Measurements from ENCODE around the gene NME8.
"Not testable (repeated sequence)": the region's sequence is repeated elsewhere in the genome, so short reads cannot be mapped to it uniquely, and the experiment has no call there.

The NME8 gene
- 0 reads per million in 2 donors for total RNA-seq

- DNase-seq: no peak
These were observed at the start of gene NME8 for GRCh38 chr7:37848297-37848696. Gene NME8, plus strand, starts transcription at chr7:37848597. Its CDS starts 1,670 bp downstream, at chr7:37850267.

- no peak for DNase-seq
These were observed 42.2 kb upstream of the NME8 start for GRCh38 chr7:37806152-37806551.

- not testable (repeated sequence) for DNase-seq
These were observed 36.2 kb upstream of the NME8 start for GRCh38 chr7:37812161-37812580.

- DNase-seq: no peak
These were observed 32.6 kb upstream of the NME8 start for GRCh38 chr7:37815671-37816371.

- no peak for DNase-seq
These were observed 31.3 kb upstream of the NME8 start for GRCh38 chr7:37816922-37817590.

GRCh38 chr7:37817591-37817960, 30.8 kb upstream of the NME8 start:
- no peak for DNase-seq

- no peak for DNase-seq
These were observed 30.2 kb upstream of the NME8 start for GRCh38 chr7:37817996-37818720.

- no peak for DNase-seq
These were observed 27.5 kb upstream of the NME8 start for GRCh38 chr7:37820708-37821468.

- no peak for DNase-seq
These were observed 25.5 kb upstream of the NME8 start for GRCh38 chr7:37822946-37823345.

GRCh38 chr7:37823557-37823956, 24.8 kb upstream of the NME8 start:
- DNase-seq: no peak

GRCh38 chr7:37825038-37825437, 23.4 kb upstream of the NME8 start:
- DNase-seq: no peak

- DNase-seq: no peak
These were observed 21.6 kb upstream of the NME8 start for GRCh38 chr7:37826825-37827224.

GRCh38 chr7:37831244-37831643, 17.2 kb upstream of the NME8 start:
- DNase-seq: no peak

- DNase-seq: no peak
These were observed 16.2 kb upstream of the NME8 start for GRCh38 chr7:37832194-37832593.

GRCh38 chr7:37833107-37833817, 15.1 kb upstream of the NME8 start:
- peak; percentile 11 for DNase-seq

GRCh38 chr7:37833818-37834146, 14.6 kb upstream of the NME8 start:
- DNase-seq: no peak

GRCh38 chr7:37853468-37853867, 5.1 kb downstream of the NME8 start:
- no peak for DNase-seq

- DNase-seq: no peak
These were observed 33.7 kb downstream of the NME8 start for GRCh38 chr7:37882086-37882485.

- DNase-seq: no peak
These were observed 45.0 kb downstream of the NME8 start for GRCh38 chr7:37893359-37893758.

- DNase-seq: no peak
These were observed 46.3 kb downstream of the NME8 start for GRCh38 chr7:37894671-37895070.

GRCh38 chr7:37899712-37900247, 51.4 kb downstream of the NME8 start:
- no peak for DNase-seq

GRCh38 chr7:37901236-37901827, 52.9 kb downstream of the NME8 start:
- no peak for DNase-seq
